SU-DHL-6 (cell line): ENCODE measurements around the gene ADCY7.

ENCODE experiments used
- EZH2phosphoT487 ChIP-seq: fragments of 200-600 bp; sonication (generic), shearing (Covaris generic); conservative IDR thresholded peaks from 2 replicates; pipeline ENCODE4 v1.6.1; 2018; ENCODE audit warnings: mild to moderate bottlenecking, antibody characterized with exemption, low read length, moderate library complexity, mixed read lengths
- TF ChIP-seq, protein P1 (sequence below): fragments of 200-600 bp; sonication (generic); IDR thresholded peaks from one replicate; pipeline ENCODE4 v1.5.1; 2017; ENCODE audit warnings: antibody characterized with exemption, mild to moderate bottlenecking, low read length, moderate library complexity; ENCODE audit not compliant: insufficient read depth, poor library complexity, severe bottlenecking

DNA sequence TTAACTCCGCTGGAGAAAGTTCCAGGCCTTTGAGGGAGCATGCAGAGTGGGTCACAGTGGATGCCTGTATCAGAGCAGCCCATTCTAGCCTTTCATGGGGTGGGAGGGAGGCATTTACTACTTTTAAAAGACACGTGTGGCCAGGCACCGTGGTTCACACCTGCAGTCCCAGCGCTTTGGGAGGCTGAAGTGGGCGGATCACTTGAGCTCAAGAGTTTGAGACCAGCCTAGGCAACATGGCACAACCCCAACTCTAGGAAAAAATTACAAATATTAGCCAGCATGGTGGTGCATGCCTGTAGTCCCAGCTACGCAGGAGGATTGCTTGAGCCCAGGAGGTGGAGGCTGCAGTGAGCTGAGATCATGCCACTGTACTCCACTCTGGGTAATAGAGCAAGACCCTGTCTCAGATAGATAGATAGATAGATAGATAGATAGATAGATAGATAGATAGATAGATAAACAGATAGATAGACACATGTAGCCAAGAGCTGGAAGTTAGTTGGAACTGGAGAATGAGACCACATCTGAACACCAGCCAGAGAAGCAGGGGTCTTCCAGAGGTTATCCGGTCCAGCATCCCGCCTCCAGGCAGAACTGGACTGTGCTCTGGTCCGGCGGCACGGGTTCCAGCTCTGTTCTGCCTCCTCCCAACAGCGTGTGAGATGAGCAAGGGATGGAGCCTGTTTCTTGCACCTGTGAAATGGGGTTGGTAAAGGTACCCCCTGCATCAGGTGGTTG lies 3.6 kb downstream of the ADCY7 start:
- TF ChIP-seq, protein P1, sequence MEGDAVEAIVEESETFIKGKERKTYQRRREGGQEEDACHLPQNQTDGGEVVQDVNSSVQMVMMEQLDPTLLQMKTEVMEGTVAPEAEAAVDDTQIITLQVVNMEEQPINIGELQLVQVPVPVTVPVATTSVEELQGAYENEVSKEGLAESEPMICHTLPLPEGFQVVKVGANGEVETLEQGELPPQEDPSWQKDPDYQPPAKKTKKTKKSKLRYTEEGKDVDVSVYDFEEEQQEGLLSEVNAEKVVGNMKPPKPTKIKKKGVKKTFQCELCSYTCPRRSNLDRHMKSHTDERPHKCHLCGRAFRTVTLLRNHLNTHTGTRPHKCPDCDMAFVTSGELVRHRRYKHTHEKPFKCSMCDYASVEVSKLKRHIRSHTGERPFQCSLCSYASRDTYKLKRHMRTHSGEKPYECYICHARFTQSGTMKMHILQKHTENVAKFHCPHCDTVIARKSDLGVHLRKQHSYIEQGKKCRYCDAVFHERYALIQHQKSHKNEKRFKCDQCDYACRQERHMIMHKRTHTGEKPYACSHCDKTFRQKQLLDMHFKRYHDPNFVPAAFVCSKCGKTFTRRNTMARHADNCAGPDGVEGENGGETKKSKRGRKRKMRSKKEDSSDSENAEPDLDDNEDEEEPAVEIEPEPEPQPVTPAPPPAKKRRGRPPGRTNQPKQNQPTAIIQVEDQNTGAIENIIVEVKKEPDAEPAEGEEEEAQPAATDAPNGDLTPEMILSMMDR, result no peak
- no peak for TF ChIP-seq EZH2phosphoT487
